Measurements from ENCODE around the gene PRIM2.
"Not testable (repeated sequence)": the region's sequence is repeated elsewhere in the genome, so short reads cannot be mapped to it uniquely, and the experiment has no call there.

Gene PRIM2

GRCh38 chr6:57359766-57360165 is 42.3 kb downstream of the PRIM2 start:
- not testable (repeated sequence) for DNase-seq (ENCODE audit: low read depth in 2 of 3, low spot score in 1 of 3)

GRCh38 chr6:57362340-57362739 is 44.9 kb downstream of the PRIM2 start:
- not testable (repeated sequence) for DNase-seq (ENCODE audit: low read depth in 2 of 3, low spot score in 1 of 3)

- DNase-seq (ENCODE audit: low read depth in 2 of 3, low spot score in 1 of 3) = not testable (repeated sequence)
Observed at GRCh38 chr6:57365076-57365583, 47.7 kb downstream of the PRIM2 start.

GRCh38 chr6:57368965-57369731 is 51.7 kb downstream of the PRIM2 start:
- not testable (repeated sequence) for DNase-seq (ENCODE audit: low read depth in 2 of 3, low spot score in 1 of 3)

- DNase-seq (ENCODE audit: low read depth in 2 of 3, low spot score in 1 of 3) = not testable (repeated sequence)
Observed at GRCh38 chr6:57371779-57372178, 54.3 kb downstream of the PRIM2 start.

GRCh38 chr6:57374764-57375163 is 57.3 kb downstream of the PRIM2 start:
- not testable (repeated sequence) for DNase-seq (ENCODE audit: low read depth in 2 of 3, low spot score in 1 of 3)

- not testable (repeated sequence) for DNase-seq (ENCODE audit: low read depth in 2 of 3, low spot score in 1 of 3)
Observed at GRCh38 chr6:57376083-57376482, 58.7 kb downstream of the PRIM2 start.

GRCh38 chr6:57389038-57389592 is 71.7 kb downstream of the PRIM2 start:
- not testable (repeated sequence) for DNase-seq (ENCODE audit: low read depth in 2 of 3, low spot score in 1 of 3)

- not testable (repeated sequence) for DNase-seq (ENCODE audit: low read depth in 2 of 3, low spot score in 1 of 3)
Observed at GRCh38 chr6:57390818-57391217, 73.4 kb downstream of the PRIM2 start.

- not testable (repeated sequence) for DNase-seq (ENCODE audit: low read depth in 2 of 3, low spot score in 1 of 3)
Observed at GRCh38 chr6:57392047-57392446, 74.6 kb downstream of the PRIM2 start.

- DNase-seq (ENCODE audit: low read depth in 2 of 3, low spot score in 1 of 3) = not testable (repeated sequence)
Observed at GRCh38 chr6:57419341-57419740, 101.9 kb downstream of the PRIM2 start.

- DNase-seq (ENCODE audit: low read depth in 2 of 3, low spot score in 1 of 3) = no peak
Observed at GRCh38 chr6:57421503-57421902, 104.1 kb downstream of the PRIM2 start.

GRCh38 chr6:57423468-57423867 is 106.0 kb downstream of the PRIM2 start:
- no peak for DNase-seq (ENCODE audit: low read depth in 2 of 3, low spot score in 1 of 3)

GRCh38 chr6:57431742-57432141 is 114.3 kb downstream of the PRIM2 start:
- not testable (repeated sequence) for DNase-seq (ENCODE audit: low read depth in 2 of 3, low spot score in 1 of 3)

GRCh38 chr6:57432157-57432556 is 114.7 kb downstream of the PRIM2 start:
- no peak for DNase-seq (ENCODE audit: low read depth in 2 of 3, low spot score in 1 of 3)

GRCh38 chr6:57432919-57433684 is 115.7 kb downstream of the PRIM2 start:
- no peak for DNase-seq (ENCODE audit: low read depth in 2 of 3, low spot score in 1 of 3)

- DNase-seq (ENCODE audit: low read depth in 2 of 3, low spot score in 1 of 3) = not testable (repeated sequence)
Observed at GRCh38 chr6:57433790-57434189, 116.4 kb downstream of the PRIM2 start.

- no peak for DNase-seq (ENCODE audit: low read depth in 2 of 3, low spot score in 1 of 3)
Observed at GRCh38 chr6:57434944-57435343, 117.5 kb downstream of the PRIM2 start.

GRCh38 chr6:57435475-57436160 is 118.2 kb downstream of the PRIM2 start:
- no peak for DNase-seq (ENCODE audit: low read depth in 2 of 3, low spot score in 1 of 3)

- DNase-seq (ENCODE audit: low read depth in 2 of 3, low spot score in 1 of 3) = not testable (repeated sequence)
Observed at GRCh38 chr6:57440735-57441134, 123.3 kb downstream of the PRIM2 start.

GRCh38 chr6:57442133-57442532 is 124.7 kb downstream of the PRIM2 start:
- DNase-seq (ENCODE audit: low read depth in 2 of 3, low spot score in 1 of 3) = not testable (repeated sequence)
